ENCODE measurements around the gene MTMR12.

MTMR12 gene

DNA sequence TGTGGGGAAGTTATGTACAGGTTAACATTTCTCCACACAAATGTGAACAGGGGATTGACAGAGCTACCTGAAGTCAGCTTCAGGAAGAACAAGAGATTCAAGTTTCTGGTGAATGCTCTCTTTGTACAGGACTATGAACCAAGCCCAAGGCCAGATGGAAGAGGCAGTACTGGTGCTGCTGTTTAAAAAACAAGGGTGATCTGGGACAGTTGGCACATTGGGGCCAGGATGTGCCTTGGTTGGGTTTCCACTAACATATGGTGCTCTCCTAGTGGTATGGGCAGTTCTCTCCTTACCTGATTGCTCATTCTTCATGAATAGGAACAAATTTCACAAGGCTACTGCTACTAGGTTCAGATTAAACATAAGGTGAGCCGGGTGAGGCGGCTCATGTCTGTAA, 40.0 kb downstream of the MTMR12 start:
- no peak for DNase-seq

DNA sequence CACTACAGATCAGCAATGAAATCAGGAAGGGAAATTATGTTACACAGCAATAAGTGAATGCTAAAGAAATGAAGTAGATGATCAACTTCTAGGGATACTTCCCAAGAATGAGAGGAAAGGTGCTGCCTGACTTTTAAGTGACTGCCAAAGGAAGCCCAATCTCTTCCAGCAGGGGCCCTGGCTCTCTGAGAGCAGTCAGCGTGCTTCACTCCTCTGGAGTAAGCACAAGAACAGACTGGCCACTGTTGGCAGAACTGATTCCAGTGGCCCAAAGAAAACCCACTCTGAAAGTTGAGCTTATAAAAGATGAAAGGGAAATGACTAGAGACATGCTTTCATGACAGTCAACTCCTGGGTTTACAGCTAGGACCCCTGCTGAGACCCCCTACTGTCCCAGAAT, 41.8 kb downstream of the MTMR12 start:
- no peak for DNase-seq

GRCh38 chr5:32270178-32270577, 42.6 kb downstream of the MTMR12 start:
- DNase-seq: no peak

DNA sequence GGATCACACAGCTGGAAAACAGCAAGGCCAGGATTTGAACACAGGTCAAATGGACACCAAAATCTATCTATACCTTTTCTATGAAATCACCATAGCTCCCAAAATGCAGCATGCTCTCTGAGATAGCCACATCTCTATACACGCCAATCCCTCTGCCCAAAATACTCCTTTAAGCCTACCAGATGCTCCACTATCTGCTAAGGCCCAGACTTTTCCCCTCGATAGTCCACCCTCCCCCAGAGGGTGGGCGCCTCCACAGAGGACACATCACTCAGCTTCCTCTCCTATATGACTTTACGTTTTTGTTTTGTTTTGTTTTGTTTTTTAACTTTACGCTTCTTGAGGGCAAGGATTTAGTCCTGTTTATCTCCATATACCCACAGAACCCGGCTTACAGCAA, 46.8 kb downstream of the MTMR12 start:
- no peak for DNase-seq

DNA sequence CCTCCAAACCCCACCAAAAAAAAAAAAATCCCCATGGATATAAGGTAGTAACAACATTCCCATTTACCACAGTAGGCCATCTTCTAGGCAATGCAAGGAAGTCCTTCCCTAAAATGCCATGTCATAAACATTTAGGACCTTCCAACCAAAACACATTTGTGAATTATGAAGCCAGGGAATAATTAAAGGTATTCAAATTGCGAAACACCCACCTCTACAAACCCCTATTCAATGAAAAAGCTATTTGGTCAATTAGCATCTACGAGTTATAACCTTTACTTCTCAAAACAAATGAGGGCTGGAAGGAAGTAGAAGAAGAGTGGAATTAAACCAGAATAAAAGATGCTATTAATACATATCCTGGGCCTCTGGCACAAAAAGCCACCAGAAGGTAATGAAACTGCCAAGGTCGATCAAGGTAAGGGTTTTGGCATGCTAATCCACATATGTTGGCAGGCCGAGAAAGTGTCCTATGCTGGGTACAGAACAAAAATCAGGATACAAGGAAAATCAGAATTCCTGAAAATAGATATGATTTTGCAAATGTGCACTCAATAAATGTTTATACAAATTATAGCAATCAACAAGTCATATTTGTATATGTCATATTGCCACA, 47.7 kb downstream of the MTMR12 start:
- no peak for DNase-seq

DNA sequence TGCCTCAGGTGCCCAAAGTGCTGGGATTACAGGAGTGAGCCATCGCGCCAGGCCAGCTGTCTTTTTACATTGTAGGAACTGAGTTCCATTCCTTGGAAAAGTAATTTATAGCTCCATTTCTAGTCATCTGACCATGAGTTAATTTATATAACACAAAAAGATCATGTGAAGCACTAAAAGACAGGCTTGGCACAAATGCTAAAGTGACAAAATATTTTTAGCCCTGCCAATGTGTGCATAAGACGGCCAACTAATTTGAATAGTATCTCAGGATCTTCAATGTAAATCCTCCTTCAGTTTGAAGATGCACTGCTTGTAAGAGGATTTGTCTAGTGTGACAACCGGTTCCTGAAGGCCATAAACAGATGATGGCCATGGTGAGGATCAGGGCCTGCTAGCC, 49.1 kb downstream of the MTMR12 start:
- no peak for DNase-seq

GRCh38 chr5:32261198-32261597, 51.5 kb downstream of the MTMR12 start:
- peak; percentile 37 for DNase-seq

DNA sequence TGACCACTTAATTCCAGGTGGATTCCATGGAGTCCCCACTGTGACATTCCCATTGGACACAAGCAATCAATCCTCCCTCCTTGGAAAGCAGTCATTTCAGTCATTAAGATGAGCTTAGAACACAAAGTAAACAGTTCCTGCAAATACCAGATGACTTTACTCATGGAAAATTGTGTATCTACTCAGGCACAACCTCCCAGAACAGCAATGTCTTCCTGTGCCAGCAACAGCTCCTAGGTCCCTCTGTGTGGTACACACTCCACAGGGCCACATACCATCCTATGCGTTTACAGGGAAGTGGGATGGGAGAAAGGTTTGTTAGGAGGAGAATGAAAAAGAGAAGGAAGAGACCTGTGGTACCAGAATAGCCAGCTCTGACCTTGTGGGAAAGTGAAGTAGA, 53.7 kb downstream of the MTMR12 start:
- no peak for DNase-seq

- no peak for DNase-seq
Observed at GRCh38 chr5:32258424-32258823, 54.3 kb downstream of the MTMR12 start.

- DNase-seq: no peak
Observed at GRCh38 chr5:32255540-32255900, 57.2 kb downstream of the MTMR12 start.

DNA sequence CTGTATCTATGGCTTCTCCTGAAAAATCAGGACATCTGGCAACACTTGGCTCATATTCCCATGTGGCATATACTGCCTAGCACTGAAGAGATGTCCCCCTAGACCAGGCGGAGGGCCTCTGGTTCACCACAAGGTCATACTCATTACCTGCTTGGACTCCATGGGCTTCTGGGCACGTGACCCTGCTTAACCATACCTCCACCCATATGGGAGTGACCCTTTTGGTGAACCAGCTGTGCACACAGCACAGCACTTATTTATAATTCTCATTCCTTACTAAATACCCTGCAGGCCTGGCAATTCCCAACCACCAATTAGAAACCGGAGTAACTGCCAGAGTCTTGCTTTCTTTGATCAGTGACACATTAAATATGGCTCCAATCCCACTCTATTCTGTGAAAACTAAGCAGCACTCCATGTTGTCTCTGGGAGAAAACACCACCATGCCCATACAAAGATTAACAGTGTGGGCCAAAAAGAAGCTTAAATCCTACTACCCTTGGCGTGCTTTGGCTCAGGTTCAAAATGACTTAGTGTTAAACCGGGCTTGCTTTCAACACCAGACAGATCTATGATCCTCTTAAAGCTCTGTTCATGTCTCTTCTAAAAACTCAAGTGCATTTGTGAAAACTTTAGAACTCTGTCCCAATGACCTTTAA, 57.7 kb downstream of the MTMR12 start:
- DNase-seq: no peak

- no peak for DNase-seq
Observed at GRCh38 chr5:32251871-32252458, 60.8 kb downstream of the MTMR12 start.

DNA sequence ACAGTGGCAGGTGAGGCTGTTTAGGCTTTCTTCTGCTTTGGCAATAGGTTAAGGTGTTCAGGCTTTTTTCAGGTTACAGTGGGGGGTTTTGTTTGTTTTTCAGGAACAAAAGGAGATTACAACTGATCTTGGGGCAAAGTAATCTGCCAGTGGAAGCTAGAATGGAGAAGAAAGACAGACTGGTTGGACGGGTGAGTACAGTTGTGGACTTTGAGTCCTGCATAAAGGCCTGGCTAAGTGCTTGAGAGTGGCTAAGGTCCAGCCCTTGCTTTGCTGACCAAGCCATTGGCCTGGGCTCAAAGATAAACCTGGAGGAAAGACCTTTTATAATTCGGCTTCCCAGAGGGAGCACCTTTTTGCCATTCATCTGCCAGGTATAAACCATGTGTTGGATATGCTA, 63.1 kb downstream of the MTMR12 start:
- DNase-seq: no peak

GRCh38 chr5:32245742-32246141, 67.0 kb downstream of the MTMR12 start:
- DNase-seq: no peak

GRCh38 chr5:32244017-32244416, 68.7 kb downstream of the MTMR12 start:
- no peak for DNase-seq

GRCh38 chr5:32241034-32241783, 71.5 kb downstream of the MTMR12 start:
- DNase-seq: no peak

- no peak for DNase-seq
Observed at GRCh38 chr5:32239385-32239784, 73.4 kb downstream of the MTMR12 start.

- no peak for DNase-seq
Observed at GRCh38 chr5:32233696-32234447, 78.9 kb downstream of the MTMR12 start.

DNA sequence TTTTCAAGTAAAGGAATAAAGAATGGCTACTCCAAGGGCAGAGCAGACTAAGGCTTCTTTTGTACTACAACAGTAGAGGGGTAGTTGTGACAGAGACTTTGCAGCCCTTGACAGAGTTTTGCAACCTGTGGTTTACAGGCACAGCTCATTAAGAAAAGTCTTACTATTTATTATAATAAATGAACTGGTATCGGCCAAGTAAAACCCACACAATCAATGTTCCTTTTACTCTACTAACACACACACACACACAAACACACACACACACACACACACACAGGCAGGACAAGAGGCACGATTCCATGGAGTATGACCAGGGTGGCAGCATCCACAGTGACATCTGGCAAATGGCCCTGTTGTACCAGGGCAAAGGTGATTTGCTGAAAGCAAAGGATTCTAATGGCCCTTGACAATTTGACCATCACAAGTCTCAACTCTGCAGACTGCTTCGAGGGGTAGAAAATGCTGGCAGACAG, 79.5 kb downstream of the MTMR12 start:
- no peak for DNase-seq

DNA sequence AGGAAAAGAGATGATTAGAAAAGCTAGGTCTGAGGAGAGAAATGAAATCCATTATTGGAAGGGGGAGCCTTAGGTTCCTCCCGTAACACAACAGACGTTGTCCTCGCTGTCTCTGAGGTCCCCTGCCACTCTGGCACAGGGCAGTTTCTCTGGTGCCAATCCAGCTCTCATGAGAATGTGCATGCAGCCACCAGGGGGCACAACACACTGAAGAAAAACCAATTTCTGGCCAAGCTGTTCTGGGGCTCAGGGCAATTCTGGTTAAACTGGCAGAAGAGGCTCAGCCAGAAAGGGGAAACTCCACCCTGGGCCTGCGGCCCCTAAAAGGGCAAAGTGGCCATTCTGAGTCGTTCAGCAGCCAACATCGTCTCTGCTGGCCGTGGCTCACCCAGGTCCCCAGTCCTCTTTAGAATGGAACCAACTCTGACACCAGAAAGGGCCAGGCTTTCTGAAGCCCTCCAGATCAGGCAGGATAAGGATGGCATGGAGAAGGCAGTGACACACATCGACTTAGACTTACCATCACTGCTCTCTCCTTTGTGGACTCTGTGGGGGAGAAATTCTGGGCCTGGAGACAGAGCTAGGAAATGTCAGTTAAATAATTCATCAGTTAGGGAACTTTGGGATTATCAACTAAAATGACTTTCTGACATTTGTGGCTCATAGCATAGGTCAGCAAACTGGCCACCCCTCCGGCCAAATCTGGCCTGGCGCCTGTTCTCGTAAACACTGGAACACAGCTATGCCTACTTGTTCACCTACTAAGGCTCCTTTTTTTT, 80.1 kb downstream of the MTMR12 start:
- DNase-seq: peak; percentile 86

GRCh38 chr5:32231929-32232328, 80.8 kb downstream of the MTMR12 start:
- no peak for DNase-seq

- DNase-seq: no peak
Observed at GRCh38 chr5:32231241-32231640, 81.5 kb downstream of the MTMR12 start.
